Dermis microvascular lymphatic vessel endothelial cell (primary cell): Measurements from ENCODE around the gene MAML3. TPM values are rescaled to one million over a fixed set of nuclear protein-coding genes. Genes with fewer than 3 reads are reported as not detected.

Experiments
- total RNA-seq: library from RNA; depleted of rRNA; stranded (reverse); fragments of >200 nt; gene quantifications from 2 replicates; pipeline ENCODE4 v1.2.1, GENCODE V29; 2014

The MAML3 gene
- total RNA-seq, 1 donor from 2014 or later: 4.4 TPM

Other genes with a start within 250 kb of the MAML3 start
- gene SCOC, start 219.5 kb upstream of the MAML3 start, total RNA-seq: 34.8 and 37.6 TPM in 2 replicates